Fibroblast of lung (primary cell): ENCODE data around the gene ACSL3. TPM values are rescaled to one million over a fixed set of nuclear protein-coding genes. Genes with fewer than 3 reads are reported as not detected.
"Not testable (repeated sequence)": the region's sequence is repeated elsewhere in the genome, so short reads cannot be mapped to it uniquely, and the experiment has no call there.

ENCODE experiments used
- DNase-seq, 2 donors: peaks; one replicate each; pipeline versions ENCODE4 v3.0.0 to v3.0.0-alpha.2; 2010; ENCODE audit warnings: low read depth in 2 of 2
- H2AFZ ChIP-seq: 2 replicates; pipeline ENCODE4 v1.5.1; 2012; ENCODE audit warnings: low read length, control low read depth, inconsistent platforms
- H3K27ac ChIP-seq: 2 replicates; pipeline ENCODE4 v1.5.1; 2011; ENCODE audit warnings: low read length, control low read depth; ENCODE audit not compliant: insufficient read depth
- H3K27me3 ChIP-seq: 2 replicates; pipeline ENCODE4 v1.5.1; 2011; ENCODE audit warnings: mild to moderate bottlenecking, low read length; ENCODE audit not compliant: control insufficient read depth, insufficient read depth
- H3K36me3 ChIP-seq: 2 replicates; pipeline ENCODE4 v1.5.1; 2011; ENCODE audit warnings: low read length; ENCODE audit not compliant: control insufficient read depth, insufficient read depth
- H3K4me1 ChIP-seq: 2 replicates; pipeline ENCODE4 v1.5.1; 2011; ENCODE audit warnings: low read length; ENCODE audit not compliant: control insufficient read depth, insufficient read depth; ENCODE audit errors: extremely low read depth
- H3K4me2 ChIP-seq: 2 replicates; pipeline ENCODE4 v1.5.1; 2011; ENCODE audit warnings: low read length, control low read depth; ENCODE audit not compliant: insufficient read depth; ENCODE audit errors: extremely low read depth
- H3K4me3 ChIP-seq, 4 experiments: fragments of 200-600 bp in 1 of 4; sonication (generic) in 1 of 4; replicated peaks in 1 of 4; 2 replicates each; pipeline ENCODE4 v1.5.1; 2011 to 2016; ENCODE audit warnings: low read length in 4 of 4, low read depth in 3 of 4, mild to moderate bottlenecking in 3 of 4, control low read depth in 2 of 4, inconsistent platforms in 1 of 4, mixed read lengths in 1 of 4; ENCODE audit not compliant: insufficient read depth in 1 of 4; ENCODE audit errors: control extremely low read depth in 1 of 4
- H3K79me2 ChIP-seq: 2 replicates; pipeline ENCODE4 v1.5.1; 2012; ENCODE audit warnings: mild to moderate bottlenecking, low read length, inconsistent platforms; ENCODE audit not compliant: control insufficient read depth, insufficient read depth
- H3K9ac ChIP-seq: 2 replicates; pipeline ENCODE4 v1.5.1; 2011; ENCODE audit warnings: mild to moderate bottlenecking, low read length, control low read depth; ENCODE audit not compliant: insufficient read depth
- H3K9me3 ChIP-seq: 2 replicates; pipeline ENCODE4 v1.5.1; 2012; ENCODE audit warnings: low read depth, low read length; ENCODE audit not compliant: control insufficient read depth, insufficient read depth
- H4K20me1 ChIP-seq: 2 replicates; pipeline ENCODE4 v1.5.1; 2011; ENCODE audit warnings: low read length; ENCODE audit not compliant: control insufficient read depth, insufficient read depth; ENCODE audit errors: extremely low read depth
- CTCF ChIP-seq, 2 donors: IDR thresholded peaks in 1 of 2; conservative IDR thresholded peaks in 1 of 2; 1 replicate in 1 of 2; 2 replicates in 1 of 2; pipeline ENCODE4 v1.5.1; 2011 to 2012; ENCODE audit warnings: low read length in 2 of 2, control low read depth in 1 of 2, inconsistent platforms in 1 of 2, low read depth in 1 of 2, mild to moderate bottlenecking in 1 of 2
- EZH2 ChIP-seq: IDR thresholded peaks from 2 replicates; pipeline ENCODE4 v1.5.1; 2012; ENCODE audit warnings: low read length, control low read depth, mild to moderate bottlenecking; ENCODE audit errors: missing control alignments
- polyA plus RNA-seq, 2 donors: library from polyadenylated mRNA; depleted of rRNA in 1 of 2; stranded (reverse) in 1 of 2; unstranded in 1 of 2; fragments of >200 nt; gene quantifications; 2 replicates each; pipeline ENCODE4 v1.2.1, GENCODE V29; 2011 to 2012; ENCODE audit warnings: missing spikeins in 1 of 2
- total RNA-seq: library from RNA; depleted of rRNA; stranded (reverse); fragments of >200 nt; gene quantifications from 2 replicates; pipeline ENCODE4 v1.2.1, GENCODE V29; 2014

The ACSL3 gene
- total and polyA plus RNA-seq, 2 donors (not counting 1 experiment from before 2014, with no cell fraction given): 147 to 377 TPM

GRCh38 chr2:222866358-222866960 lies 5.6 kb downstream of the ACSL3 start:
- no peaks in the 10 kb centered on the region for H3K27me3 ChIP-seq
- H3K79me2 ChIP-seq: peaks cover 98% of the 10 kb centered on the region
- H3K27ac ChIP-seq: no peak overlapping the region
- H3K4me3 ChIP-seq: no peak overlapping the region
- H3K9ac ChIP-seq: no peak overlapping the region
- H4K20me1 ChIP-seq: peaks cover 24% of the 10 kb centered on the region
- no peak overlapping the region for H3K4me2 ChIP-seq
- no peaks in the 10 kb centered on the region for H3K9me3 ChIP-seq
- peaks cover 4% of the 10 kb centered on the region for H3K4me1 ChIP-seq
- H2AFZ ChIP-seq: no peak overlapping the region
- DNase-seq: peak in 1 of 2 donors; percentile 60
- no peak for TF ChIP-seq EZH2
- no peak for TF ChIP-seq CTCF (conservative IDR thresholded peaks at IDR 0.05 in 1 of 2, IDR thresholded peaks at IDR 0.05 in 1 of 2; ENCODE audit: low read depth in 1 of 2, low read length in 2 of 2)
- H3K36me3 ChIP-seq: no peaks in the 10 kb centered on the region

- not testable (repeated sequence) for H3K4me2 ChIP-seq, H3K4me1 ChIP-seq, H3K27me3 ChIP-seq, DNase-seq, H3K4me3 ChIP-seq, H3K27ac ChIP-seq, H3K36me3 ChIP-seq, H3K9me3 ChIP-seq, H3K9ac ChIP-seq, H2AFZ ChIP-seq
- H4K20me1 ChIP-seq: peaks cover 27% of the 10 kb centered on the region
- peaks cover 97% of the 10 kb centered on the region for H3K79me2 ChIP-seq
Measured at GRCh38 chr2:222868560-222869251, 7.9 kb downstream of the ACSL3 start.

- Histone ChIP-seq H3K27me3 (no peaks in the 10 kb centered on the region), H3K9me3 (no peaks in the 10 kb centered on the region), H3K9ac (no peak overlapping the region), H4K20me1 (peaks cover 27% of the 10 kb centered on the region), H3K4me3 (no peak overlapping the region), H3K4me2 (no peak overlapping the region), H2AFZ (no peak overlapping the region), H3K4me1 (peaks cover 2% of the 10 kb centered on the region), H3K36me3 (no peaks in the 10 kb centered on the region), H3K27ac (no peak overlapping the region), H3K79me2 (peaks cover 97% of the 10 kb centered on the region)
- DNase-seq: no peak
- TF ChIP-seq CTCF (conservative IDR thresholded peaks at IDR 0.05 in 1 of 2, IDR thresholded peaks at IDR 0.05 in 1 of 2; ENCODE audit: low read depth in 1 of 2, low read length in 2 of 2) (no peak), EZH2 (no peak)
Measured at GRCh38 chr2:222869252-222869560, 8.4 kb downstream of the ACSL3 start.
